HG02870 (cell line): ENCODE measurements around the gene INPPL1.

Experiments
- ATAC-seq: cut with Tn5 transposase; IDR thresholded peaks from one replicate; pipeline ENCODE4 v1.9.1; 2021; ENCODE audit warnings: mild to moderate bottlenecking, moderate library complexity; ENCODE audit not compliant: unreplicated experiment

Gene INPPL1

GRCh38 chr11:72217841-72218240 lies 6.7 kb upstream of the INPPL1 start:
- ATAC-seq: no peak

DNA sequence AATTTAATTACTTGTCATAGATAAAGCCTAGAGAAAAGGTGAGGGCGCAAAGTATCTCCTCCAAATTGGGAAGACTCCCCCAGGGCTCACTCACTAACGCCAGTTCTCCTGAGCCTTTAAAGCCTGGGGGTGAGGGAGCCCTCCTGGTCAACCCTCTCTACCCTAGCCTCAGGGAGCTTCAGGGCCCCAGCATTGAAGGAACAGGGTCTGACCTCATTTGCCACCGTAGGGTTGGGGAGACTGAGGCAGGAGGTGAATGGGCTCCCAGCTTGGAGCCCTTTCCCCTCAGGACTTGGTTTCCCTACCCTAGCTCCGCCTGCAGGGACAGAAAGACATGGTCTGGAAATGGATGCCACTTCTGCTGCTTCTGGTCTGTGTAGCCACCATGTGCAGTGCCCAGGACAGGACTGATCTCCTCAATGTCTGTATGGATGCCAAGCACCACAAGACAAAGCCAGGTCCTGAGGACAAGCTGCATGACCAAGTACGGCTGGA lies 6.3 kb upstream of the INPPL1 start:
- no peak for ATAC-seq

- no peak for ATAC-seq
Observed at GRCh38 chr11:72220696-72221363, 3.7 kb upstream of the INPPL1 start.

DNA sequence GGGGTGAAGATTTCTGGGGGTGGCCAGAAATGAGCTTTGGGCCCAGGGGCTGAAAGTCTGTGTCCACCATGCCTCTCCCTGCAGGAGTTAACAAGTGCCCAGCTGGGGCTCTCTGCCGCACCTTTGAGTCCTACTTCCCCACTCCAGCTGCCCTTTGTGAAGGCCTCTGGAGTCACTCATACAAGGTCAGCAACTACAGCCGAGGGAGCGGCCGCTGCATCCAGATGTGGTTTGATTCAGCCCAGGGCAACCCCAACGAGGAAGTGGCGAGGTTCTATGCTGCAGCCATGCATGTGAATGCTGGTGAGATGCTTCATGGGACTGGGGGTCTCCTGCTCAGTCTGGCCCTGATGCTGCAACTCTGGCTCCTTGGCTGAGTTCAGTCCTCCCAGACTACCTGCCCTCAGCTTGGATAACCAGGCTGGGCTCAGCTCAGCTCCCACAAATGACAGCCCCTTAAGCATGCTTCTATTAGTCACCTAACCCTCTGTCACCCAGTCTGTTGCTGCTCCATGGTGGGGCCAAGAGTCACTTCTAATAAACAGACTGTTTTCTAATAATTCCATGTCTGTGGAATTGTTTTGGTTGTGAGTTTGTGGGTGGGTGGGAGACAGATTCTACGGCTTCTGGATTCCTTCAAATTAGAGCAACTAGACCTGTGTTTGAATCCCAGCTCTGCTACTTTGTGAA lies 3.0 kb upstream of the INPPL1 start:
- ATAC-seq: no peak

GRCh38 chr11:72222106-72222891 lies 2.3 kb upstream of the INPPL1 start:
- no peak for ATAC-seq

DNA sequence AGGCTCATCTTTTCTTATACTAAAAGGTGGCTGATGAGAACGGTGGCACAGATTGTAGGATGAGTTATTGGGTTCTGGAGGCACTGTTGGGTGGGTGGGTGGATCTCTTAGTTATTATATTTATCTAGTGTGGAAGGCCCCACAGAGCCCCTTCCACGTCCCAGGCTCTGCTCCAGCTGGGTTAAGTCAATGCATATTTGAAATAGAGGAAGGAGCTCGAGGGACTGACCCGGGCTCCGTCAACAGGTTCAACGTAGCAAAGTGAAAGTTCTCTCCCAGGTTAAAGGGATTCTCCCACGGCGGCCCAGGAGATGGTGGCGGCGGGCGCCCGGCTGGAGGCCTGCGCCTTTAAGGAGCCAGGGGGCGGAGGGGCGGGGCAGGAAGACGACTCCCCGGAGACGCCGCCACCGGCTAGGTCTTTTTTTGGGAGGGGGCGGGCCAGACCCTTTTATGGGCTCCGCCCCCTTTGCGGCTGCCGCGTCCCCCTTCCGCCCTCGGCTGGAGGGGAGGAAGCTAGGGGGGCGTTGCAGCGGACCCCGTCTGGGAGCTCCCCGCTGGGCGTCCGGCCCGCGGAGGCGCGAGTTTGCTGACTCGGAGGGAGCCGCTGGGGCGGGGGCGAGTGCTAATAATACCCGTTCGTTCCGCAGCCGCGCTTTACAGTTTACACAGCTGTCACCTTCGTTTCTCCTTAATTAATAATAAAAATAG lies 1.5 kb upstream of the INPPL1 start:
- peak; percentile 64 for ATAC-seq

DNA sequence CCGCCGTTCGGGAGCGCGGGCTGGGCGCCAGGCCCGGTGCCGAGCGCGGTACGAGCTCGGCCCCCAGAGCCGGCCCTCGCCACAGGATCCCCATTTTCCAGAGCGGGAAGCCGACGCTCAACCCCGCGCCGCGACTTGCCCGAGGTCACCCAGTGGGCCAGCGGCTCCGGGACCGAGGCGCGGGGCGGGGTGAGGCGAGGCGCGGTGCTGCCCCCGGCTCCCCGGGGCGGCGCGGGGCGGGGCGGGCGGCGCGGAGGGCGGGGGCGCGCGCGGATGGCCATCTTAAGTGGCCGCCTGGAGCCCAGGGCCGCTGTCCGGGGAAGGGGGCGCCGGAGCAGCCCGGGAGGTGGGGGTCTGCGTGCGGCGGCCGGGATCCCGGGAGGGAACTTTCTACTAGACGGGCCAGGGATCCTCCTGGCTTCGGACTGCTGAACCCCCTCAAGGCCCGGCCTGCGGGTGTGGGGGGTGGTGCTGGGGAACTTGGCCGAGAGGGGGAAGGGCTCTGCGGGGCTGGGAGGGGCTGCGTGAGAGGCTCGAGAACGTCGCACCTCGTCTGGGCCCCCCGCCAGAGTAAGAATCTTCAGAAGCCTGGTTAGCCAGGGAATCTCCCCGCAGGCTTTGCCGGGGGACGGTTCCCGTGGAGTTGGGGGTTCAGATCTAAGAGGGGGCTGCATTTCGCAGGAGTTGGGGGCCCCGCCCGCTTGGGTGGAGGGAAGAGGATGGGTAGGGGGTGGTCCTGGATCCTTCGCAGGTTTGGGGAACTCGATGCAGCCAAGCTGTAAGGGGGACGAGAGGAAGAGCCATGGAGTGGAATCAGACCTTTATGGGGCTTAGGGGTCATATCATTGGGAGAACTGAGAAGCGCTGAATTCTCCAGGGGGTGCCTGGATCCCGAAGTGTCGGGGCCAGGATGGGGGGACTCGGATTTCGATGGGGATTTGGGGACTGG lies 678 bp upstream of the INPPL1 start:
- ATAC-seq: peak; percentile 50

DNA sequence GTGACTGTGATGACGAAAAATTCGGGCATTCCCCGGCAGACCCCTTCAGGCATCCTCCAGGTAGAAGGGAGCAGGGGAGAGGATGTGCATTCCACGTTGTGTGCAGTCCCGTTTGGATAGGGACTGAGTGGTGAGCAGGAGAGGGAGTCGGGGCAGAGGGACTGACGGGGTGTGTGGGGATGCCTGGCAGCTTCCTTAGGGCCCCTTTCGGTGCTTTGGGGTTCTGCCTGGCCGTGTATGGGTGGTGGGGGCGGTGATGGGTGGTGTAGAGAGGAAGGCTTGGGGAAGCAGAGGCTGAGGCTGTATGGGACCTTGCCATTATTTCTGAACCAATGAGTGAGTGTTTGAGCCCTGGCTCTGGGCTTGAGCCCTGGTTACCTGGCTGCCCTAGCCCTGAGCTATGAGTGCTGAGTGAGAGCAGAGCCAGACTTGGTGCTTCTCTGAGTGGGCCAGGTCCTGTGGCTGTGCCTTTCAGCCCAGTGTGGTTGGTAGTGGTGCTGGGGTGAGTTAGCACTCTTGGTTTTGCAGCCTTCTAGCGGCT lies 914 bp downstream of the INPPL1 start:
- no peak for ATAC-seq

DNA sequence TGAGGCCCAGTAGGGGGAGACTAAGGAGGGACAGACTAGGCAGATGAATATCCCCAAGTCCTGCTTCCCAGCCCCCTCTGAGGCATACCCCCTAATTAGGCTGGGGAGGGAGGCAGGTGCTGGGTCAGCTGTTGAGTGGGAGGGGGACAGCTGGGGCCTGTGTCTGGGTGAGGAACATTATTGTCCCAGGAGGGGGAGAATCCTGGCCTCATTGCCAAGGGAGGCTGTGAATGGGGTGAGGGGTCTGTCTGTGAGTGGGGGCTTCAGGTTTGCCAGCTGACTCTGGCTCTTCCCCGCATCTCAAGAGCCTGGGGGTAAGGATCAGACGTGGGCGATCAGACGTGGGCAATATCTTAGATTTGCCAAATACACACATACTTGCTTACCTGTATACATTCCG lies 2.1 kb downstream of the INPPL1 start:
- ATAC-seq: no peak

DNA sequence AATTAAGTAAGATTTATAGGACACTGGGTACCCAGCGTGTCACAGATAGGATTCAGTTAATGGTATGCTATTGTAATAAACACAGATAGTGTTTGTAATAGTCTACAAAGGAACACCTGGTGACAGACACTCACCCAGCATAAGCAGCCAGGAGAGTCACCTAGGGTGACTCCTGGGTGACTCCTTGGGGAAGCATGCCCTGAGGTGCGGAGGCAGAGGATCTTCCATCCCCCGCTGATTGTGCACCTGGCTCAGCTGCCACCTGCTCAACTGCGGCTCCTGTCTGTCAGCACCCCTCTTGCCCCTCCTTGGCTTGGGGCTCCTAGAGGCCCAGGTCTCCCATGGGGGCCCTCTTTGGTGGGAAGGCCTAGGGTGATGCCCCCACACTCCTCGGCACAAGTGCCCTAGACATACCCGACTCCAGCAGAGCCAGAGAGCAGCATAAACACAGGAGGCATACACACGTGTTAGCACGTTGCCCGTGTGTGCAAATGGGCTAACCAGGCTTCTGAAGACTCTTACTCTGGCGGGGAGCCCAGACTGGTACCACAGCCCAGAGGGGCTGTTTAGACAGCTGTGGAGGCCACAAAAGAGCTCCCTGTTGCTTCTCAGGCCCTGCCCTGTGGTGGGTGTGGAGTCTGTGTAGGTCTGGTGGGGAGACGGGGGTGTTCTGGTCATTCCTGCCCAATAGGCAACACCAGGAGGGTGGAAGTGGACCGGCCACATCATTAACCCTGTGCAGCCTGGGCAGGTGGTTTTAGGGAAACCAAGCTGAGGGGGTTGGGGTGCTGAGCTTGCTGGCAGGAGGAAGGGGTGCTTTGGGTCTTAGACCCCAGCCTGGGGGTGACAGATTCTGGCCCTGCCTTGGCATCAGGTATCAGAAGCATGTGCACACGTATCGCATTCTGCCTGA lies 3.0 kb downstream of the INPPL1 start:
- no peak for ATAC-seq

- ATAC-seq: no peak
Observed at GRCh38 chr11:72228229-72228843, 3.8 kb downstream of the INPPL1 start.

- ATAC-seq: no peak
Observed at GRCh38 chr11:72228844-72229231, 4.3 kb downstream of the INPPL1 start.

DNA sequence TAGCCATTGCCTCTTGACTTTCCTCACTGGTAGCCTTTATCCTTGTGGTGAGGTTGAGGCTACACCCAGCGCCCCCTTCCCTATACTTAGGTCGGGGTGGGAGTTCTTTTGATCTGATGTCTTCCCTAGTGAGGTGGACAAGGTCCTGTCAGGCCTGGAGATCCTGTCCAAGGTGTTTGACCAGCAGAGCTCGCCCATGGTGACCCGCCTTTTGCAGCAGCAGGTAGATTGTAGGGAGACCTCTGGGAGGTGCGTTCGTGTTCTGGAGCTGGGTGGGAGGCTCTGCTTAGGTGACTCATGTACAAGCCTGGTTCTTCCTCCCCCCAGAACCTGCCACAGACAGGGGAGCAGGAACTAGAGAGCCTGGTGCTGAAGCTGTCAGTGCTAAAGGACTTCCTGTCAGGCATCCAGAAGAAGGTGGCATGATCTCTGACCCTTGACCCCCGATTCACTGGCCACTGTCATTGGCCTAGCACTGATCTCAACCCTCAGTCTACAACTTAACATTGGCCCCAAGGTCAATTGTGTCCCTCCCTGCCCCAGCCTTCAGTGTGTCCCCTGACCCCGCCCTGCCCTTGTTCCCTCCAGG lies 4.9 kb downstream of the INPPL1 start:
- no peak for ATAC-seq

DNA sequence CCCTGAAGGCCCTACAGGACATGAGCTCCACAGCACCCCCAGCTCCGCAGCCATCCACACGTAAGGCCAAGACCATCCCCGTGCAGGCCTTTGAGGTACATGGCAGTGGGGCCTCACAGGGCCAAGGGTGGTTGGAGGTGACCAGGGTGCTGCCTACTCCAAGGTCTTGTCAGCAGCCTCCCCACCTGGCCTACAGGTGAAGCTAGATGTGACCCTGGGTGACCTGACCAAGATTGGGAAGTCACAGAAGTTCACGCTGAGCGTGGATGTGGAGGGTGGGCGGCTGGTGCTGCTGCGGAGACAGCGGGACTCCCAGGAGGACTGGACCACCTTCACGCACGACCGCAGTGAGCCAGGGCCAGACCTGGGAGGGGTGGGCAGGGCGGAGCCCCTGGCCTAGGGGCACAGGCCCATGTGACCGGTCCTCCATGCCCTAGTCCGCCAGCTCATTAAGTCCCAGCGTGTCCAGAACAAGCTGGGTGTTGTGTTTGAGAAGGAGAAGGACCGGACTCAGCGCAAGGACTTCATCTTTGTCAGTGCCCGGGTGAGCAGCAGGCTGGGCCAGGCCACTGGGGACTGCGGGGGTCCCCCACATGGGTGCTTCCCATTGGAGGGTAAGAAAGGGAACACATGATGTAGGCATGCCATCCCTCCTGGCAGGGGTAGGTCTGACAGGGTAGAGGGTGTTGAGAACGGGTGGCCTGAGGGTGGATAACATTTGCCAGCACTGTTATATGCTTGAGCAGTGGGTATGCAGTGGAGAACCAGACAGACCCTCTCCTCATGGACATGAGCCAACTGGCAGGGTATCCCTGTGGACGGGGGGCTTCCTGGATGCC lies 5.6 kb downstream of the INPPL1 start:
- ATAC-seq: no peak

DNA sequence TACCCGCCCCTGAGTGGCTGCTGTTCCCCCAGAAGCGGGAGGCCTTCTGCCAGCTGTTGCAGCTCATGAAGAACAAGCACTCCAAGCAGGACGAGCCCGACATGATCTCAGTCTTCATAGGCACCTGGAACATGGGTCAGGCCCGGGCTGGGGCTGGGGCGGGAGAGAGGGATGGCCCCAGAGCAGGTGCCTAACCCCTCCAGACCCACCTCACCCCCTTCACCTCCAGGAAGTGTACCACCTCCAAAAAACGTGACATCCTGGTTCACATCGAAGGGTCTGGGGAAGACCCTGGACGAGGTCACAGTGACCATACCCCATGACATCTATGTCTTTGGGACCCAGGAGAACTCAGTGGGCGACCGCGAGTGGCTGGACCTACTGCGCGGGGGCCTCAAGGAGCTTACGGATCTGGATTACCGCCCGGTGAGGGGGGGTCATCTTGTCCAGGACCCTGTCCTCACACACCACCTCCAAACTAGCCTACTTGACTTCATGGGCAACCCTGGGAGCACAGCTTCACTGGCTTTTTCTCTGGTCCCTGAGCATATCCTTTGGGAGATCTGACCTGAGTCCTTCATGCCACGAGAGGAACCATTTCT lies 6.3 kb downstream of the INPPL1 start:
- no peak for ATAC-seq

GRCh38 chr11:72231396-72232259 lies 7.1 kb downstream of the INPPL1 start:
- ATAC-seq: no peak
